WTC11 (cell line): ENCODE measurements around the gene YES1. TPM values are rescaled to one million over a fixed set of nuclear protein-coding genes. Genes with fewer than 3 reads are reported as not detected.

Experiments
- ATAC-seq: fragments of 200-7000 bp; cut with Tn5 transposase; 2 replicates; pipeline ENCODE4 v1.10.0; 2021; ENCODE audit warnings: mild to moderate bottlenecking, moderate library complexity
- CTCF ChIA-PET: fragments of 300-600 bp; sonication (Branson Sonifier 250); formaldehyde crosslinking; loops from one replicate; lab custom pipeline; 2021; ENCODE audit warnings: antibody characterized with exemption; lab: Charles Lee
- POLR2A ChIA-PET: fragments of 350-600 bp; sonication (Branson Sonifier 250); formaldehyde crosslinking; loops from one replicate; lab custom pipeline; 2021; ENCODE audit warnings: antibody characterized with exemption; lab: Charles Lee
- DNase-seq: peaks from one replicate; pipeline ENCODE4 v3.0.0; 2021; ENCODE audit warnings: low spot score
- H3K27ac Mint-ChIP-seq: 2 replicates; pipeline ENCODE4 v1.8.0; 2021; ENCODE audit warnings: mixed read lengths
- H3K27me3 Mint-ChIP-seq: 2 replicates; pipeline ENCODE4 v1.8.0; 2021; ENCODE audit warnings: low read depth, mild to moderate bottlenecking, moderate library complexity, mixed read lengths
- H3K36me3 Mint-ChIP-seq: 2 replicates; pipeline ENCODE4 v1.8.0; 2021; ENCODE audit warnings: mixed read lengths
- H3K4me1 Mint-ChIP-seq: 2 replicates; pipeline ENCODE4 v1.8.0; 2022; ENCODE audit warnings: mixed read lengths
- H3K4me3 Mint-ChIP-seq: 2 replicates; pipeline ENCODE4 v1.8.0; 2021; ENCODE audit warnings: mild to moderate bottlenecking, moderate library complexity, mixed read lengths
- H3K9me3 Mint-ChIP-seq: 2 replicates; pipeline ENCODE4 v1.8.0; 2021; ENCODE audit warnings: mixed read lengths
- AR ChIP-seq: fragments of 250-450 bp; sonication (Bioruptor Pico); IDR thresholded peaks from 2 replicates; pipeline ENCODE4 v1.9.0; 2021; ENCODE audit warnings: mild to moderate bottlenecking
- ATF1 ChIP-seq: sonication (generic); formaldehyde crosslinking; IDR thresholded peaks from 2 replicates; pipeline ENCODE4 v1.8.1; 2023; ENCODE audit warnings: mild to moderate bottlenecking, moderate library complexity, missing genetic modification reagents
- ATF2 ChIP-seq: sonication (generic); formaldehyde crosslinking; IDR thresholded peaks from 2 replicates; pipeline ENCODE4 v1.8.1; 2022; ENCODE audit warnings: low read depth, missing genetic modification reagents, borderline replicate concordance
- CBFB ChIP-seq: sonication (generic); formaldehyde crosslinking; IDR thresholded peaks from 2 replicates; pipeline ENCODE4 v1.8.1; 2022; ENCODE audit warnings: mild to moderate bottlenecking, low read depth, missing genetic modification reagents
- E2F1 ChIP-seq: sonication (generic); formaldehyde crosslinking; IDR thresholded peaks from 2 replicates; pipeline ENCODE4 v1.8.0; 2022; ENCODE audit warnings: mild to moderate bottlenecking, missing genetic modification reagents
- FOXJ3 ChIP-seq: sonication (generic); formaldehyde crosslinking; IDR thresholded peaks from 2 replicates; pipeline ENCODE4 v1.9.0; 2021; ENCODE audit warnings: missing genetic modification reagents, mild to moderate bottlenecking, borderline replicate concordance
- FOXK1 ChIP-seq: sonication (generic); formaldehyde crosslinking; IDR thresholded peaks from 2 replicates; pipeline ENCODE4 v1.8.0; 2022; ENCODE audit warnings: mild to moderate bottlenecking, moderate library complexity, missing genetic modification reagents
- GABPB1 ChIP-seq: sonication (generic); formaldehyde crosslinking; IDR thresholded peaks from 2 replicates; pipeline ENCODE4 v1.8.1; 2023; ENCODE audit warnings: mild to moderate bottlenecking, missing genetic modification reagents
- GRHL2 ChIP-seq: fragments of 250-450 bp; sonication (Bioruptor Pico); IDR thresholded peaks from 2 replicates; pipeline ENCODE4 v1.8.0; 2022; ENCODE audit warnings: mild to moderate bottlenecking, moderate library complexity; ENCODE audit not compliant: insufficient replicate concordance, severe bottlenecking
- IRF1 ChIP-seq: sonication (generic); formaldehyde crosslinking; IDR thresholded peaks from 2 replicates; pipeline ENCODE4 v1.8.0; 2023; ENCODE audit warnings: missing genetic modification reagents
- IRF2 ChIP-seq: sonication (generic); formaldehyde crosslinking; IDR thresholded peaks from 2 replicates; pipeline ENCODE4 v1.8.0; 2022; ENCODE audit warnings: low read depth, missing genetic modification reagents, borderline replicate concordance
- JAZF1 ChIP-seq: fragments of 250-450 bp; sonication (Bioruptor Pico); IDR thresholded peaks from 2 replicates; pipeline ENCODE4 v1.9.0; 2021; ENCODE audit warnings: moderate library complexity, mild to moderate bottlenecking, inconsistent platforms
- NFATC4 ChIP-seq: fragments of 250-450 bp; sonication (Bioruptor Pico); IDR thresholded peaks from 2 replicates; pipeline ENCODE4 v1.9.0; 2021; ENCODE audit warnings: mild to moderate bottlenecking
- NR3C1 ChIP-seq: sonication (generic); formaldehyde crosslinking; conservative IDR thresholded peaks from 2 replicates; pipeline ENCODE4 v1.8.1; 2023; ENCODE audit warnings: low read depth, mild to moderate bottlenecking, missing genetic modification reagents
- STAT6 ChIP-seq: sonication (generic); formaldehyde crosslinking; conservative IDR thresholded peaks from 2 replicates; pipeline ENCODE4 v1.8.1; 2023; ENCODE audit warnings: mild to moderate bottlenecking, low read depth, missing genetic modification reagents, moderate library complexity
- ZNF121 ChIP-seq: sonication (generic); formaldehyde crosslinking; IDR thresholded peaks from 2 replicates; pipeline ENCODE4 v1.8.0; 2023; ENCODE audit warnings: missing genetic modification reagents
- ZNF232 ChIP-seq: sonication (generic); formaldehyde crosslinking; IDR thresholded peaks from 2 replicates; pipeline ENCODE4 v1.8.0; 2022; ENCODE audit warnings: mild to moderate bottlenecking, missing genetic modification reagents
- ZNF263 ChIP-seq: sonication (generic); formaldehyde crosslinking; IDR thresholded peaks from 2 replicates; pipeline ENCODE4 v1.8.1; 2022; ENCODE audit warnings: low read depth, mild to moderate bottlenecking, moderate library complexity, missing genetic modification reagents
- ZNF416 ChIP-seq: fragments of 250-450 bp; sonication (Bioruptor Pico); IDR thresholded peaks from 2 replicates; pipeline ENCODE4 v1.9.0; 2021; ENCODE audit warnings: mild to moderate bottlenecking, inconsistent platforms
- ZNF425 ChIP-seq: fragments of 250-450 bp; sonication (Bioruptor Pico); conservative IDR thresholded peaks from 2 replicates; pipeline ENCODE4 v1.9.0; 2021; ENCODE audit warnings: mild to moderate bottlenecking
- total RNA-seq: library from RNA; stranded (reverse); gene quantifications from 3 replicates; pipeline ENCODE4 v1.2.3, GENCODE V29; 2021

Gene YES1
- total RNA-seq, 1 experiment from 2014 or later = 113 TPM

GRCh38 chr18:850960-851359 is 38.9 kb upstream of the YES1 start:
- Mint-ChIP-seq H3K9me3 (no peaks in the 10 kb centered on the region), H3K4me1 (no peaks in the 10 kb centered on the region), H3K4me3 (no peak overlapping the region), H3K27ac (no peak overlapping the region), H3K27me3 (peaks cover 3% of the 10 kb centered on the region; the same call in 1 of the 2 replicates), H3K36me3 (no peaks in the 10 kb centered on the region)
- DNase-seq = no peak
- ChIA-PET CTCF (no interaction called here), POLR2A (no interaction called here)
- no peak for TF ChIP-seq ATF1 (CRISPR knock-in tag)
- ATAC-seq = no peak

GRCh38 chr18:849021-849420 is 37.0 kb upstream of the YES1 start:
- DNase-seq = no peak
- Mint-ChIP-seq H3K4me1 (no peaks in the 10 kb centered on the region), H3K27me3 (peaks cover 7% of the 10 kb centered on the region), H3K9me3 (no peaks in the 10 kb centered on the region), H3K4me3 (no peak overlapping the region), H3K27ac (no peak overlapping the region), H3K36me3 (no peaks in the 10 kb centered on the region)
- no peak for ATAC-seq
- CTCF ChIA-PET = interaction anchor here (2.1 kb wide), 1 partner anchor 10 kb away, joined by 14 read pairs; no protein-coding TSS in a partner anchor
- TF ChIP-seq IRF1 (no peak), E2F1 (CRISPR knock-in tag) (no peak), GRHL2 (no peak), CBFB (no peak), IRF2 (CRISPR knock-in tag) (no peak), AR (CRISPR knock-in tag) (no peak), NR3C1 (CRISPR knock-in tag) (no peak), NFATC4 (CRISPR knock-in tag) (no peak), JAZF1 (CRISPR knock-in tag) (no peak), ZNF232 (no peak), ZNF416 (CRISPR knock-in tag) (no peak), FOXJ3 (CRISPR knock-in tag) (no peak), FOXK1 (CRISPR knock-in tag) (no peak), ZNF121 (CRISPR knock-in tag) (no peak), ATF2 (CRISPR knock-in tag) (no peak)
- POLR2A ChIA-PET = interaction anchor here (0.6 kb wide), 1 partner anchor 21 kb away, joined by 3 read pairs; no protein-coding TSS in a partner anchor

- H3K9me3 Mint-ChIP-seq = no peaks in the 10 kb centered on the region
- POLR2A ChIA-PET = interaction anchor here (0.5 to 1.0 kb wide), 4 partner anchors 10 to 228 kb away, joined by 3 to 11 read pairs (median 3); no protein-coding TSS in a partner anchor
- no peak overlapping the region for H3K27ac Mint-ChIP-seq
- no peak for DNase-seq
- H3K4me1 Mint-ChIP-seq = 0 out of 2 replicates have a peak, but pooled peaks cover 3% of the 10 kb centered on the region
- H3K27me3 Mint-ChIP-seq = peaks cover 13% of the 10 kb centered on the region
- no peak for ATAC-seq
- CTCF ChIA-PET = interaction anchor here (0.6 to 2.1 kb wide), 2 partner anchors 9 to 192 kb away, joined by 7 to 14 read pairs; no protein-coding TSS in a partner anchor
- no peak overlapping the region for H3K4me3 Mint-ChIP-seq
- H3K36me3 Mint-ChIP-seq = no peaks in the 10 kb centered on the region
- TF ChIP-seq ZNF425 (CRISPR knock-in tag) (no peak), ZNF263 (CRISPR knock-in tag) (no peak), GABPB1 (peak; percentile 83), STAT6 (CRISPR knock-in tag) (no peak)
Measured at GRCh38 chr18:848062-848861, 36.2 kb upstream of the YES1 start.
